GM12892 (cell line): ENCODE results near the gene ADGRL2.

Experiments used
- POLR2AphosphoS5 ChIP-seq: IDR thresholded peaks from 2 replicates; pipeline ENCODE4 v1.6.1; 2011; ENCODE audit warnings: low read depth, low read length, control low read depth
- TAF1 ChIP-seq: IDR thresholded peaks from 2 replicates; pipeline ENCODE4 v1.6.1; 2011; ENCODE audit warnings: low read depth, mild to moderate bottlenecking, control low read depth, low read length, borderline replicate concordance

GRCh38 chr1:81880781-81881180 is 80.0 kb downstream of the ADGRL2 start:
- TF ChIP-seq POLR2AphosphoS5 (no peak), TAF1 (no peak)
